Activated CD8-positive, alpha-beta memory T cell treated with anti-CD3 and anti-CD28 coated beads, Interleukin-2, amount 50 U/mL, for 48 hours (primary cell): ENCODE measurements around the gene CARD11.

ENCODE experiments used
- DNase-seq: peaks from one replicate; pipeline ENCODE4 v3.0.0-alpha.2; 2020

CARD11 gene

DNA sequence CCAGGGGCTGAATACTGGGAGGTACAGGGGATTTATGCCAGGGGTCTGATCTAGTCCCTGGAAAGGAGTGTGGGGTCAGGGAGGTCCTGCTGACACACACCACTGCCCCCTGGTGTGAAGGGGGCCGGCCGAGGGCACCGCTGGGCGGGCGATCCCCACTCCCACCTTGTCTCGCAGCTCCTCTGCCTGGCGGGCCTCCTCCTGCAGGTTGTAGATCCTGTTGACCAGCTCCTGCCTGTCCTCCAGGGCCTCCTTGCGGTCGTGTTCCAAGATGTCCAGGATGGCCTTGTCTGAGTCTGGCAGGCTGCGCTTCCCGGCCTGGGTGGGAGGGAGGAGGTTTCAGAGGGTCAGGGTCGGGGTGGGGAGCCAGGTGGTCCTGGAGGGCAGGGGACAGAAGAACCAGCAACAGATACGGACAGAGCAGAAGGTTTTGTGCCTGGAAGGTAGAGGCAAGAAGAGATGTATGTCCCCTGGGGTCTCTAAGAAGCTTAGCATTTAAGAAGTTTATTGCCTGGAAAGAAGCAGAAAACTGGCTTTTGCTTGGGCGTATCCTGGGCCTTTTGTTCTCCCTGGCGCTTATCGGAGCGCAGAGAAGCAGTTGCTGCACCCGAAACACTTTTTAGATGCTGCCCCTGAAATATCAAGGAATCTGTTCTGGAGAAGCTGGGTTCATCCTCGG lies 105.0 kb downstream of the CARD11 start:
- peak; percentile 43 for DNase-seq

DNA sequence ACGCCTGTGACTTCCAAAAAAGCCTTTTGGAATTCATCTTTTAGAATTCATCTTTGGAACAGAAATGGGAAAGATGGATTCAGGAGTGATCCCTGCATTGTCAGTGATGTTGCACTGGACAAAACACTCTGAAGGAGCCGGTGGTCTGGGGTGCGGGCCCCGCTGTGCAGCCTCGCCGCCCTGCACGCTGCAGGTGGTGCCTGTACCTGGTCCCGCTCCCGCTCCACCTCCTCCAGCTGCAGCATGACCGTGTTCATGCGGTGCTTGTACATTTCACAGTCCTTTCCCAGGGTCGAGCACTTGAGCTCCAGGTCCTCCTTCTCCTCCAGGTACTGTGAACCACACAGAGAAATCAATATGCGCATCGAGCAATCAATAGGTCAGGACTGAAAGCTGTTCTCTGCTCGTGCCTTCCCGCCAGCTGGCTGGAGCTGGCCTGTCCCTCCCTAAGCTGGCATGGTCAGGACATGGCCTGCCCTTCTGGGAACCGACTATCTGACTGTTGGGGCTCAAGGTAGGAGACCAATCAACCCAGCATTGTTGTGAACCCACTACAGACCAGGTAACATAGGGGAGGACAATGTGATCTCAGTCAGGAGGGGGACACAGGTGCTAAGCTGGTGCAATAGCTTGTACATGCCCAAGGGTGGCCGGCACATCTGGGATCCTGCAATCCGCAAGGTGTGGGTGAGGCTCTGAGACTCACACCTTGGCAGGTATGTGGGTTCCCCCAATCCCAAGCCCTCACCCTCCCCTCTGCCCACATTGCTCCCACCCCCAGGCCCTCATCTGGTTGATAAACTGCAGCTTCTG lies 105.8 kb downstream of the CARD11 start:
- peak; percentile 38 for DNase-seq

DNA sequence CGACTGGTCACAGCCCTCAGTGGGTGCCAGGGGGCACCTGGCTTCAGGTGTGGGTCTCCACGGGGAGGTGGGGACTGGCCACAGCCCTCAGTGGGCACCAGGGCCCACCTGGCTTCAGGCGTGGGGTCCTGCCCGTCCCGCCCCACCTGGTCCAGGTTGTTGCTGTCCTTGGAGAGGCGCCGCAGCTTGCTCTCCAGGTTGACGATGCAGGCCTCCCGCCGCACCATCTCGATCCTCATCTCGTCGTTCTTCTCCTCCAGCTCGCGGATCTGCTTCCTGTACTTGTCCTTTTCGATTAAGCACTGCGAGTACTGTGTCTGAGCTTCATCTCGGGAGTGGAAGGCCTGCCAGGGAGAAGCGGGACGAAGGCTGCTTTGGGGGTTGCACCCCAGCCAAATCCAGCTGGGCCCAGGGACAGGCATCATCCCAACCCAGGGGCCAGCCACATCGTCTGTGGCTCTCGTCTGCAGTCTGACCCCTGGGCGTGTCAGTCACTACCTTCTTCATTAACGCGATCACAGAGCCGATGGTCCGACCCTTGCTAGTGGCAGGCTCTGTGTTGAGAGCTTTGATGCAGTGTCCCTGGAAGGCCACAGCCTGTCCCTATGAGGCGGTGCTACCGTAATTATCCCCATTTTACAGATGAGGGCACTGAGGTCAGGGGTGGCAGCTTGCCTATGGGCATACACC lies 106.6 kb downstream of the CARD11 start:
- DNase-seq, result peak; percentile 45

DNA sequence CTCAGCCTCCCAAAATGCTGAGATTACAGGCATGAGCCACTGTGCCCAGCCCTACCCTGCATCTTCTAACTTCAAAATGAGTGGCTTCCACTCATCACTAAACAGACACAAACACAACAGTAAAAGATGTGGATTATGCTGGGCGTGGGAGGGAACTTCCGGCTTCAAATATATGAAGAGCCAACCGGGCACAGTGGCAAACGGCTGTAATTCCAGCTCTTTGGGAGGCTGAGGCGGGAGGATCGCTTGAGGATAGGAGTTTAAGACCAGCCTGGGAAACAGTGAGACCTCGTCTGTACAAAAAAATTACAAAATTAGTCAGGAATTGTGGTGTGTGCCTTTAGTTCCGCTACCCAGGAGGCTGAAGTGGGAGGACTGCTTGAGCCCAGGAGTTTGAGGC lies 107.4 kb downstream of the CARD11 start:
- DNase-seq, result no peak

GRCh38 chr7:2934984-2935740 lies 108.5 kb downstream of the CARD11 start:
- peak; percentile 45 for DNase-seq

GRCh38 chr7:2934211-2934731 lies 109.4 kb downstream of the CARD11 start:
- peak; percentile 65 for DNase-seq

DNA sequence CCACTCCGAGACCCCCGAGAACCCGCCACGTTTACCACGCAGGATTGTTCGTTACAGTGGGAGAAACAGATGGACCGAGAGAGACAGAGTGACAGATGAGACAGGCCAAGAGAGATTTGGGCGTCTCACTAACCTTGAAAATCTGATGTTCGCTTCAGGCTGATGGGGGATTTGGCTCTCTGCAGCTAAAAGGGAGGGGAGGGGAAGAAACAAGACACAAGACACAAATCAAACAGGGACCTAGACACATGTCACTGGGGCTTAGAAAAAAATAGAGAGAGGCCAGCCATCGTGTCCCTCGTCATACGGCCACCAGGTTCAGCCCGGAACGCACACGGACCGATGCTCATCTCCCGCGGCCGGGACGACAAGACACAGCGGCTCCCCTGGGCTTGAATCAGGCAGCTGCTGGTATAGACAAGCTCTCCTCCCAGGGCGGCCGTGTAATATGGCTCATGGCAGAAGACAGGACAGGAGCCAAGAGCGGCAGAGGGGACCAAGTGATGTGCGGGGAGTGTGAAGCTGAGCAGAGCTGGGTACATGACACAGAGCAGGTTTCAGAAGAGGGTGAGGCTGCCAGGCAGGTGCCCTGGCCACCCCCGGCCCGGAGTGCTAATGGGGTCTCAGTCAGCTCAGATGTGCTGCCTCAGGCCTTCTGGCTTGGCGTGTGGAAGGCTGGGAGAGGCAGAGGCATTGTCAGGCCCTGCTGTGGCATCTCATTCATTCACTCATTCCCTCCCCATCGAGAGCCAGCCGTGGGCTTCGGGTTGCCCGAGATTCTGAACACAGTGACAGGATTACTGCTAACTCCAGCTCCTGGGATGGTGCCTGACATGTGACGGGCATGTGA lies 111.0 kb downstream of the CARD11 start:
- no peak for DNase-seq

DNA sequence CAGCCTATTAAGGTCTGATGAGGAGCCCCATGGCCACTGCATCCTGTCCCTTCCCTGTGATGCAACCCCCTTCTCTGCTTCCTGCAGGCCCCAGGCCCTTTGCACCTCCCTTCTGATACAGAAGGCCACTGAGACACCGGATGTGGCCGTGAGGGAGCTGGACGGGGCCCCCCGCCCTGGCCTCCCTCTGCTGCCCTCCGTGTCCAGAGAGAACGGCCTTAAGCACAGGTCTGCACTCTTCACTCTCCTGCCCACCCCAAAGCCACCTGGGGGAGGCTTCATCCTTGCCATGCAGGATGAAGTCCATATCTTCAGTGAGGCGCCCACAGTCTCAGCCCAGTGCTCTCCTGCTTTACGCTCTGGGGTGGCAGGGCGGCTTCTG lies 112.6 kb downstream of the CARD11 start:
- DNase-seq, result no peak

DNA sequence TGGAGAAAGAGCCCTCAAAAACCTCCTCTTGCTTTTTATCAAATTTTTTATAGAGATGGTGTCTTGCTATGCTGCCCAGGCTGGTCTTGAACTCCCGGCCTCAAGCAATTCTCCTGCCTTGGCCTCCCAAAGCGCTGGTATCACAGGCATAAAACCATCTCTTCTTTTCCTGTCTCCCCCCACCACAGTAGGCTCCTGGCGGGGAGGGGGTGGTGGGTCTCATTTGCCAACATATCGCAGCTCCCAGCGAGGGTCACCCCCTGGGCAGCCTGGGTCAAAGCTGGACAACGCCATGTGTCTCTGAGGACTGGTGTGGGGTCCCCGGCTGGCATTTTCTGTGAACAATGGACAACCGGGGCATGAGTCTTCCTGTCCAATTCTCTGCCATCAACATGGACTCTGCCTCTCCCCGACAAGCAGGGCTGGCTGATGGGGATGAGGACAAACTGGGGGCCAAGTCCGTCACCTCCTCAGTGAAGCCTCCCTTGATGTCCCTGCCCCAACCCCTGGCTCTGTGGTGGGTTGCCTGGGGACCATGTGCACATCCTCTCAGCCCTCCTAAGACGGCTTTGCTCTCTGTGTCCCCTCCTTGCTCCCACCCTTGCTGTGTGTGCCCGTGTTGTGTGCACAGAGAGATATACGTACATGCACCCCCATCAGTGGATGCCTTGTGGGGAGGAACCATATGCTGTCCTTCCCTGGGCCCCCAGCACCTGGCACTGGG lies 113.2 kb downstream of the CARD11 start:
- DNase-seq, result peak; percentile 48

- no peak for DNase-seq
Observed at GRCh38 chr7:2929321-2930201, 114.1 kb downstream of the CARD11 start.

DNA sequence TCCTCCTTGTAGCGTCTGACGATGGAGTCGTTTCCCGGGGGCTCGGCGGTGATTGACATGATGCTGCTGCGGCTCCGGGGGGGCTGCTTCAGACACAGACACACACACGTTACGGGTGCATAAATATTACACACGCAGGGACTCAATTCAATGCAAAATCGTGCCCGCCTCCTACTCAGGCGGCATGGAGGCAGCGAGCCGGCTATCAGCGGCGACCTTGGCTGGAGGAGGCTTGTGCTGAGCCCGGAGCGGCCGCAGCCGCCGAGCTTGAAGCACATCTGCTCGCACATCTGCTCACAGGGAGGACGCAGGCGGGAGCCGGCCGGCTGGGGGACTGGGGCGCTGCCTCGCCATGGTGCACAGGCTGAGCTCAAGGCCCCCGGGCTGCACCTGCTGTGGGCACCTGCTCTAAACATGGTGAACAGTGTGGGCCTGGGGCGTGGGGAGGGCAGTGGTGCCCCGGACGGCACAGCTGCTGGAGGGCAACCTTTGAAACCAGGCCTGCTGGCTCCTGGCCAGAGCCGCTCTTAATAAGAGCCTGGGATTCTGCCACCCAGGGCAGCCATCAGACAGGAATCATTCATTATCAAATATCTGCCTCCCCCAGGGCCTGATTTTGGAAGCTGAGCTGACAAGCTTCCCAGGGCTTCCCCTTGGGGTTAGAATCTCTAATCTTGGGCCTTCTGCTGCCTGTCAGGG lies 114.9 kb downstream of the CARD11 start:
- DNase-seq, result no peak

DNA sequence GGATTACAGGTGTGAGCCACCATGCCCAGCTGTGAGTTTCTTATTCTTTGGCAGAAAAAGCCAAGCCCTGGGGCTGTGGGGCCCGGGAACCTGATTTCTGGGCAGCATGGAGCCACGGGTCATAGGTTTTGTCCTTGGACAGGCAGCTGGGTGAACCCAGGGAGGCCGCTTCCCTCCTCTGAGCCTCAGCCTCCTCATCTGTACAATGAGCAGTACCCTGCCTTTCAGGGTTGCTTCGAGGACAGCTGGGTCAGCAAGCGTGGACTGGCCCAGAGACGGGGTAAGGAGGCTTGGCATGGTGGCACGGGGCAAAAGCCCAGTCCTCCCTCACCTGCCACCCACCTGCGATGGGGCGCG lies 115.4 kb downstream of the CARD11 start:
- DNase-seq, result no peak

- no peak for DNase-seq
Observed at GRCh38 chr7:2927592-2927991, 116.1 kb downstream of the CARD11 start.

- DNase-seq, result no peak
Observed at GRCh38 chr7:2926896-2927405, 116.7 kb downstream of the CARD11 start.

- no peak for DNase-seq
Observed at GRCh38 chr7:2926120-2926895, 117.4 kb downstream of the CARD11 start.

GRCh38 chr7:2924866-2925840 lies 118.5 kb downstream of the CARD11 start:
- no peak for DNase-seq

GRCh38 chr7:2923886-2924574 lies 119.6 kb downstream of the CARD11 start:
- no peak for DNase-seq
